Esophagus squamous epithelium (tissue), 4 donors: Measurements from ENCODE around the gene GPC3.

ENCODE experiments used
- POLR2A ChIP-seq, 4 donors: fragments of 450-650 bp; IDR thresholded peaks; one replicate each; pipeline ENCODE4 v1.6.1; 2017; ENCODE audit warnings: antibody characterized with exemption in 4 of 4, mild to moderate bottlenecking in 4 of 4, moderate library complexity in 3 of 4
- TF ChIP-seq, protein P1 (sequence below), 6 experiments: fragments of 450-650 bp in 4 of 6; fragments of 200-600 bp in 2 of 6; sonication (generic) in 2 of 6; IDR thresholded peaks; one replicate each; pipeline ENCODE4 v1.5.1; 2016 to 2019; ENCODE audit warnings: antibody characterized with exemption in 6 of 6, mild to moderate bottlenecking in 4 of 6, moderate library complexity in 4 of 6

DNA sequence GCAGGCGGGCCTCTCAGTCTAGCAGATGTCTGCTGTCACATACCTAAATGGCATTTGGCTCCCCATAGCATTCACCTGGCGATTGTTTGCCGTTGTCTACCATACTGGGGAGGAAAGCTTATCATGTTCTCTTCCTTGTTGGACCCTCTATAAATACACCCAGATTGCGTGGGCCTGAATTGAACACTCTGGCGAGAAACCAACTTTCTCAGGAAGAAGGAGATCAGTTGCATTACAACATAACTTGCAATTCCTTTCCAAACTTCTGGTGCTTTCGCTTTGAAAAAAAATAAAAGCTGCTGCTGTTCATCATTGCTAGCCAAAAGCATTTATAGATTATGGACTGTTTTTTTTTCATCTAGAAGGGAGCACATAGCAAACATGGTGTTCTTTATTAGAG, 340.1 kb downstream of the GPC3 start:
- TF ChIP-seq, protein P1, sequence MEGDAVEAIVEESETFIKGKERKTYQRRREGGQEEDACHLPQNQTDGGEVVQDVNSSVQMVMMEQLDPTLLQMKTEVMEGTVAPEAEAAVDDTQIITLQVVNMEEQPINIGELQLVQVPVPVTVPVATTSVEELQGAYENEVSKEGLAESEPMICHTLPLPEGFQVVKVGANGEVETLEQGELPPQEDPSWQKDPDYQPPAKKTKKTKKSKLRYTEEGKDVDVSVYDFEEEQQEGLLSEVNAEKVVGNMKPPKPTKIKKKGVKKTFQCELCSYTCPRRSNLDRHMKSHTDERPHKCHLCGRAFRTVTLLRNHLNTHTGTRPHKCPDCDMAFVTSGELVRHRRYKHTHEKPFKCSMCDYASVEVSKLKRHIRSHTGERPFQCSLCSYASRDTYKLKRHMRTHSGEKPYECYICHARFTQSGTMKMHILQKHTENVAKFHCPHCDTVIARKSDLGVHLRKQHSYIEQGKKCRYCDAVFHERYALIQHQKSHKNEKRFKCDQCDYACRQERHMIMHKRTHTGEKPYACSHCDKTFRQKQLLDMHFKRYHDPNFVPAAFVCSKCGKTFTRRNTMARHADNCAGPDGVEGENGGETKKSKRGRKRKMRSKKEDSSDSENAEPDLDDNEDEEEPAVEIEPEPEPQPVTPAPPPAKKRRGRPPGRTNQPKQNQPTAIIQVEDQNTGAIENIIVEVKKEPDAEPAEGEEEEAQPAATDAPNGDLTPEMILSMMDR (IDR thresholded peaks at IDR 0.05), result no peak
- TF ChIP-seq POLR2A (IDR thresholded peaks at IDR 0.05), result no peak
